Breast epithelium (tissue), 4 donors: ENCODE results near the gene SPTLC1. TPM values are rescaled to one million over a fixed set of nuclear protein-coding genes. Genes with fewer than 3 reads are reported as not detected.
"Not testable (repeated sequence)": the region's sequence is repeated elsewhere in the genome, so short reads cannot be mapped to it uniquely, and the experiment has no call there.

ENCODE experiments used
- DNase-seq, 2 donors: peaks; one replicate each; pipeline ENCODE4 v3.0.0-alpha.2; 2019; ENCODE audit warnings: low spot score in 2 of 2
- H3K27ac ChIP-seq, 2 donors: fragments of 200-600 bp; sonication (generic) in 1 of 2; one replicate each; pipeline ENCODE4 v1.5.1; 2016 to 2019; ENCODE audit warnings: mild to moderate bottlenecking in 1 of 2
- H3K27me3 ChIP-seq, 2 donors: fragments of 200-600 bp; sonication (generic) in 1 of 2; one replicate each; pipeline versions ENCODE4 v1.5.1 to v1.6.0; 2017 to 2019; ENCODE audit warnings: control low read depth in 1 of 2, mild to moderate bottlenecking in 1 of 2
- H3K36me3 ChIP-seq: fragments of 200-600 bp; one replicate; pipeline ENCODE4 v1.5.1; 2019
- H3K4me1 ChIP-seq, 2 donors: fragments of 200-600 bp; sonication (generic); one replicate each; pipeline ENCODE4 v1.5.1; 2016 to 2019; ENCODE audit warnings: control low read depth in 1 of 2
- H3K4me3 ChIP-seq, 3 donors: fragments of 200-600 bp; sonication (generic); 1 replicate in 2 of 3; 2 replicates in 1 of 3; pipeline ENCODE4 v1.5.1; 2016 to 2019; ENCODE audit warnings: mild to moderate bottlenecking in 3 of 3, moderate library complexity in 2 of 3
- H3K9me3 ChIP-seq, 2 donors: fragments of 200-600 bp; sonication (generic) in 1 of 2; one replicate each; pipeline ENCODE4 v1.5.1; 2016 to 2019; ENCODE audit warnings: control low read depth in 1 of 2
- POLR2A ChIP-seq: fragments of 450-650 bp; IDR thresholded peaks from one replicate; pipeline ENCODE4 v1.6.1; 2016; ENCODE audit warnings: antibody characterized with exemption, mild to moderate bottlenecking, moderate library complexity
- POLR2AphosphoS5 ChIP-seq, 3 donors: sonication (generic); formaldehyde crosslinking; IDR thresholded peaks; one replicate each; pipeline ENCODE4 v1.6.1; 2017; ENCODE audit warnings: antibody characterized with exemption in 3 of 3
- intact Hi-C: fragments of 100-400 bp; cut with DNase I; formaldehyde crosslinking; loops from one replicate; pipeline ENCODE4 v1.15.1; 2023; ENCODE audit warnings: low total_unique reads
- total RNA-seq, 3 donors: library from RNA; depleted of rRNA; stranded (reverse); fragments of >200 nt; gene quantifications; one replicate each; pipeline ENCODE4 v1.1.0, GENCODE V29; 2016
- TF ChIP-seq, protein P1 (sequence below), 3 donors: fragments of 450-650 bp; IDR thresholded peaks; one replicate each; pipeline ENCODE4 v1.5.1; 2016 to 2017; ENCODE audit warnings: antibody characterized with exemption in 3 of 3, mild to moderate bottlenecking in 3 of 3, moderate library complexity in 3 of 3

SPTLC1 gene
- total RNA-seq, 3 donors from 2014 or later: 89.8 to 109 (median 99.7) TPM

DNA sequence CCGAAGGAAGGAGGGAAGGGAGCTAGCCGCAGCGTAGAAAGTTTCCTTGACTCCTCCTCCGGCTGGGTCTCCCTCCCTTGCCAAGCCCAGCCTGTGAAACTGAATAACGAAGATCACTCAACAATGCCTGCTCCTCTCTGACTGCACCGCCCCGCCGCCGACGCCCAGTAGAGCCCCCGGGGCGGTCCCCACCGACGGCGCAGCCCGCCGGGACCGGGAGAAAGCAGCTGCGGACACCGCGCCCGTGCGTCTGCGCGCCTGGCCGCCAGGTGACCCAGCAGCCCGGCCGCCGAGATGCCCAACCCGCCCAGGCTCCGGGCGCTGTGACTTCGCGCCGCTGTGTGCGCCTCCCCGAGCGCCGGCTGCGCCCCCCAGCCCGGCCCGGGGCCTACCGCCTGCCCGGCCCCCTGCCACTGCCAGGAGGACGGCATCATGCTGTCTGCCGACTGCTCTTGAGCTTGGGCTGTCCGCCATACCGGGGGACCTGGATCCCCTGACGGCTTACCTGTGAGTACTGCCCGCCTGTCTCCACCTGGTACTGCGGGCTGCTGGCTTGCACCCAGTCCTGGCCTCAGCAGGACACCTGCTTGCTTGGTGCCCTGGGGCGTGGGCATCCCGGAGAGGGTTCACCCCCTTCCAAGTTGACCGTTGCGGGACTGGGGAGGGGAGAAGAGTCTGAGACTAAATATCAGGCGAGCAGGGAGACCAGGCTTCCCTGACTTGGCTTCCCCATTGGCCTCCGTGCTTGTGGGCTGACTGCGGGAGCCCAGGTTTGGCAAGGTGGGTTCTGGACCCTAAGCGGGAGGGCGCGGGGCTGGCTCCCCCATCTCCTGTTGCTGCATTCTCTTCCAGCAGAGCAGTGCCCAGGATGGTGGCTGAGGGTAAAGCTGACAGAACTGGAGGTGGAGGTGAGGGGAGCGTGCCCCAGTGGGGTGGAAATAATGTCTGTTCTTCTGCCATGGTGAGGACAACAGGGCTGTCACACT, 26.2 kb upstream of the SPTLC1 start:
- peak in 1 of 2 donors; percentile 16 for DNase-seq
- H3K36me3 ChIP-seq: no peaks in the 10 kb centered on the region
- H3K27ac ChIP-seq: peak overlapping the region in 1 of 2 donors; percentile 20
- H3K4me3 ChIP-seq: peak overlapping the region; percentile 35 to 78 (median 55)
- TF ChIP-seq, protein P1, sequence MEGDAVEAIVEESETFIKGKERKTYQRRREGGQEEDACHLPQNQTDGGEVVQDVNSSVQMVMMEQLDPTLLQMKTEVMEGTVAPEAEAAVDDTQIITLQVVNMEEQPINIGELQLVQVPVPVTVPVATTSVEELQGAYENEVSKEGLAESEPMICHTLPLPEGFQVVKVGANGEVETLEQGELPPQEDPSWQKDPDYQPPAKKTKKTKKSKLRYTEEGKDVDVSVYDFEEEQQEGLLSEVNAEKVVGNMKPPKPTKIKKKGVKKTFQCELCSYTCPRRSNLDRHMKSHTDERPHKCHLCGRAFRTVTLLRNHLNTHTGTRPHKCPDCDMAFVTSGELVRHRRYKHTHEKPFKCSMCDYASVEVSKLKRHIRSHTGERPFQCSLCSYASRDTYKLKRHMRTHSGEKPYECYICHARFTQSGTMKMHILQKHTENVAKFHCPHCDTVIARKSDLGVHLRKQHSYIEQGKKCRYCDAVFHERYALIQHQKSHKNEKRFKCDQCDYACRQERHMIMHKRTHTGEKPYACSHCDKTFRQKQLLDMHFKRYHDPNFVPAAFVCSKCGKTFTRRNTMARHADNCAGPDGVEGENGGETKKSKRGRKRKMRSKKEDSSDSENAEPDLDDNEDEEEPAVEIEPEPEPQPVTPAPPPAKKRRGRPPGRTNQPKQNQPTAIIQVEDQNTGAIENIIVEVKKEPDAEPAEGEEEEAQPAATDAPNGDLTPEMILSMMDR (IDR thresholded peaks at IDR 0.05): peak in 1 of 3 donors; percentile 37
- TF ChIP-seq POLR2A: no peak
- no peak for TF ChIP-seq POLR2AphosphoS5 (IDR thresholded peaks at IDR 0.05)
- no peaks in the 10 kb centered on the region for H3K9me3 ChIP-seq
- H3K27me3 ChIP-seq: no peaks in the 10 kb centered on the region
- intact Hi-C loops: no loop called here
- peaks cover 4 to 8% of the 10 kb centered on the region in 2 donors for H3K4me1 ChIP-seq

DNA sequence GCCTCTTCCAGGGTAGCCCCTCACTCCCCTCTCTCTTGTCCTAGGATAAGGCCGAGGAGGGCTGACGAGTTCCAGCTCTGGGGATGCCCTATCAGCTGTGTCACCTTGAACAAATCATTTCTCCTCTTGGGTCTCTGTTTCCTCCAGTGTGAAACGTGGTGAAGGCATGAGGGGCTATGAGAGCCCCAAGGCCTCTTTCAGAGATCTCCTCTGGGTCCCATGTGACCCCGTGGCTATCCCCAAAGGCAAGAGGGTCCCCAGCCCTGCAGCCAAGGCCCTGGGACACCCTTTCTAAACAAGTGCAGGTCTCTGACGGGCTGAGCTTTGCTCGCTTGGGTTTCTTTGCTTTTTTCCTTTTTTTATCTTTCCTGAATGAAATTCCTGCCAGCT, 25.5 kb upstream of the SPTLC1 start:
- intact Hi-C loops: no loop called here
- Histone ChIP-seq H3K27ac (no peak overlapping the region), H3K4me3 (peak overlapping the region; percentile 35 to 78 (median 55)), H3K27me3 (no peaks in the 10 kb centered on the region), H3K9me3 (no peaks in the 10 kb centered on the region), H3K4me1 (peaks cover 3 to 8% of the 10 kb centered on the region in 2 donors), H3K36me3 (no peaks in the 10 kb centered on the region)
- TF ChIP-seq, protein P1 (IDR thresholded peaks at IDR 0.05): no peak
- no peak for TF ChIP-seq POLR2A
- TF ChIP-seq POLR2AphosphoS5 (IDR thresholded peaks at IDR 0.05): no peak
- DNase-seq: peak in 1 of 2 donors; percentile 11

DNA sequence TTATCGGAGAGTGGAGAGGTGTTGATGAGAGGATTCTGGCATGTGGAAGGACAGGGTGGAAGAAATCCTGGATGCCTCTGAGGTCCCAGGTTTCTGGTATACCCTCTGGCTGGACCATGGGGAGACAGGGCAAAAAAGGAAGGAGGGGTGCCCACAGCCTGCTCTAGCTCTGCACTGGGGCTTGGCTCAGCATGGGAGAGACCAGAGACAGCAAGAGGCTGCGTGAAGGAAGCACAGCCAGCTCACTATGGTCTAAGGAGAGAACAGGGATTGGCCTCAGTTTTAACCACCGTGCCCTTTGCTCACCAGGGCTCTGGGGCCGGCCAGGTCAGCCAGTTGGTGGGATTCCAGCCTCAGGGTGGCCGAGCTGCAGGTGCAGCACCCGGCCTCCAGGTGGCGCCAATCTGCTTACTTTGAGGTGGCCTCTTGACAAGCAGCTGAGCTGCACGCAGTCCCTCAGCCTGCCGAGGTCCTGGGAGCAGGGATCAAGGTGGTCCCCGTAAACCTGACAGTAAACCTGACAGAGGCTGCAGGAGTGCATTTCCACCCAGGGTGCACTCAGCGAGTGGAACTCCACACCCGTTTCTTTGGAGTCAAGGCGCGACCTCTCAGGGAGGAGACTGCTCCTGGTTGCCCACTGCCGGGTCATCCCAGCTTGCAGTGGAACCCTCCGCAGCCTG, 25.0 kb upstream of the SPTLC1 start:
- Histone ChIP-seq H3K4me1 (peaks cover 3 to 8% of the 10 kb centered on the region in 2 donors), H3K9me3 (no peaks in the 10 kb centered on the region), H3K27ac (no peak overlapping the region), H3K27me3 (no peaks in the 10 kb centered on the region), H3K36me3 (no peaks in the 10 kb centered on the region), H3K4me3 (peak overlapping the region in 2 of 3 donors; percentile 55 to 78)
- intact Hi-C loops: no loop called here
- TF ChIP-seq POLR2A (no peak), POLR2AphosphoS5 (IDR thresholded peaks at IDR 0.05) (no peak)
- TF ChIP-seq, protein P1 (IDR thresholded peaks at IDR 0.05): peak; percentile 70 to 79 (median 74)
- DNase-seq: peak; percentile 60 to 77

DNA sequence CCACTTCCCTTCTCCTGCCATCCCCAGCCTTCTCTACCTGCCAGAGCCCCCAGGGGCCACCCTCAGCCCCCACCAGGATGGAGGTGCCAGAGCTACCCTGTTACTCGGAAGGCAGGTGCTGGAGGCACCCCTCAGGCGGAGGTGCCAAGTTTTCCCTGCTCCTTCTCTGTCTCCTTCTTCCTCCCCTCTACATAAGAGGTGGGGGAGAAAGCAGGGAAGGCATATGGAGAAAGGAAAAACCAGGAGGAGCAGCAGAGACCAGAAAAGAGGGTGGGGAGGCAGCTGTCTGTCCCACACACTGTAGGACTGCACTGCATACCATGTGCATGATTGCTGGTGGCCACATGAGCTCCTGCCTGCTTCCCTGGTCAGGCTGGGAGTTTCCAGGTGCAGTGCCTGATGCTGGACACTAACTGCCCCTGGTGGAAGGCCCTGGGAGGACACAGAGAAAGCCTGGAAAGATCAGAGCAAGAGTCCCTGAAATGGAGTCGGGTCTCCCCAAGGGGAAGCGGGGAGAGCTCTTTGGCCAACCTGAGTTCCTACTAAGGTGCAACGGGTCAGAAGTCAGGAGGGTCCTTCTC, 23.8 kb upstream of the SPTLC1 start:
- H3K4me1 ChIP-seq, intact Hi-C loops, H3K36me3 ChIP-seq, H3K27me3 ChIP-seq, H3K4me3 ChIP-seq, H3K27ac ChIP-seq, H3K9me3 ChIP-seq: not testable (repeated sequence)
- peak in 1 of 2 donors; percentile 11 for DNase-seq

DNA sequence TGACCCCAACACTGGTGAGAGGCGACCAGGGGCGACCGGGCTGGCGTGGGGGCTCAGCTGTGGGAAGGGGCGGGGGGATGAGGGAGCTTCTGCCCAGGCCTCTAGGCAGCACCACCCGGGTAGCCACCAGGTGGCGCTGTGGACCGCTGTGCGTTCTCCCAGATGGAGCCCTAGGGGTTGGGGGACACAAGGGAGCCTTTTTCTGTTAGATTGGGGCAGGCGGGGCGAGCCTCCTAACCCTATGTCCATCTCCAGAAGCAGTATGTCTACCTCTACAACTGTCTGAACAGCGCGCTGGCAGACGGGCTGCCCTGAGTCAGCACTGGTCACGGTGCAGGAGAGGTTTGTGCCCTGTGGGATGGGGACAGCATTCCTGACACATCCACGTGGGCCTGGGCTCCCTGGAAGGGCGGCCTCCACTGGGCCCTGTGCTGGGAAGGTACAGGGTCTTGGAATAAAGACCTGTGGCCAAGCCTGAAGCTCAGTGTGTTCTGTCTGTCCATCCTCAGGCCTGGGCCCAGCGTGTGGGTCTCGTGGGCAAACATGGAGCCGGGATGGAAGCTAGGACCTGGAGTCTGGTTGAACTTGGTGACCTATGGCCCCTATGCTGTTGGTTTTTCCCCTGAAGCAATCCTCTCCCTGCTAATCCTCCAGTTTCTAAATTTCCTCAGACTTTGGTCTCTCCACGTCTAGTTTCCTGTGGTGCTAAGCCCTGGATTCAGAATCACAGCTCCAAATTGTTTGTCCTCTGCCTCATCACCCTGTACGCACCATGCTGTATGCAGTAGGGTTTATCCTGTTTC, 23.1 kb upstream of the SPTLC1 start:
- no peak overlapping the region for H3K27ac ChIP-seq
- peaks cover 3 to 8% of the 10 kb centered on the region in 2 donors for H3K4me1 ChIP-seq
- no peaks in the 10 kb centered on the region for H3K9me3 ChIP-seq
- TF ChIP-seq POLR2A: no peak
- TF ChIP-seq POLR2AphosphoS5 (IDR thresholded peaks at IDR 0.05): no peak
- TF ChIP-seq, protein P1 (IDR thresholded peaks at IDR 0.05): peak in 2 of 3 donors; percentile 56 to 72
- no peak for DNase-seq
- H3K27me3 ChIP-seq: no peaks in the 10 kb centered on the region
- intact Hi-C loops: no loop called here
- H3K36me3 ChIP-seq: no peaks in the 10 kb centered on the region
- H3K4me3 ChIP-seq: no peak overlapping the region
